SK-N-SH (cell line): ENCODE data around the gene LTA4H. TPM values are rescaled to one million over a fixed set of nuclear protein-coding genes. Genes with fewer than 3 reads are reported as not detected.

Experiments used
- CTCF ChIA-PET: fragments of 300-600, 350-600 bp; formaldehyde crosslinking; extraction: SDS; loops from one replicate; lab custom pipeline; 2021; lab: Yijun Ruan, JAX
- POLR2A ChIA-PET: fragments of 350-600 bp; sonication (Branson Sonifier 250); formaldehyde crosslinking; extraction: SDS; loops from one replicate; lab custom pipeline; 2020; ENCODE audit warnings: antibody characterized with exemption, inconsistent platforms; lab: Yijun Ruan, JAX
- DNase-seq: peaks from one replicate; pipeline ENCODE4 v3.0.0; 2012
- H2AFZ ChIP-seq: fragments of 200-600 bp; sonication (generic); 2 replicates; pipeline ENCODE4 v1.8.1; 2016; ENCODE audit warnings: antibody characterized with exemption, mild to moderate bottlenecking, low read depth
- H3F3A ChIP-seq: fragments of 200-600 bp; sonication (generic); replicated peaks from 2 replicates; pipeline ENCODE3; 2016; ENCODE audit warnings: antibody characterized with exemption, mild to moderate bottlenecking; ENCODE audit not compliant: insufficient read depth
- H3K27ac ChIP-seq, 2 experiments: fragments of 200-500 bp in 1 of 2; fragments of 200-600 bp in 1 of 2; sonication (Bioruptor generic) in 1 of 2; sonication (generic), shearing (Covaris generic) in 1 of 2; 2 replicates each; pipeline versions ENCODE4 v1.5.1 to v1.6.1; 2014 to 2016; ENCODE audit warnings: low read depth in 2 of 2, inconsistent platforms in 1 of 2, low read length in 1 of 2, mild to moderate bottlenecking in 1 of 2, mixed read lengths in 1 of 2
- H3K27me3 ChIP-seq: fragments of 200-600 bp; sonication (generic), shearing (Covaris generic); 2 replicates; pipeline ENCODE4 v1.6.1; 2016; ENCODE audit warnings: mixed run types; ENCODE audit not compliant: insufficient read depth
- H3K36me3 ChIP-seq, 2 experiments: fragments of 200-500 bp in 1 of 2; fragments of 200-600 bp in 1 of 2; sonication (Bioruptor generic) in 1 of 2; sonication (generic) in 1 of 2; replicated peaks in 1 of 2; 2 replicates each; pipeline versions ENCODE3 to v1.5.1; 2014 to 2016; ENCODE audit warnings: low read length in 1 of 2, mild to moderate bottlenecking in 1 of 2; ENCODE audit not compliant: insufficient read depth in 2 of 2, control insufficient read depth in 1 of 2
- H3K4me1 ChIP-seq, 2 experiments: fragments of 200-500 bp in 1 of 2; fragments of 200-600 bp in 1 of 2; sonication (Bioruptor generic) in 1 of 2; sonication (generic), shearing (Covaris generic) in 1 of 2; 2 replicates each; pipeline versions ENCODE4 v1.5.1 to v1.6.1; 2014 to 2016; ENCODE audit warnings: low read depth in 1 of 2, low read length in 1 of 2, mixed run types in 1 of 2; ENCODE audit not compliant: insufficient read depth in 2 of 2, control insufficient read depth in 1 of 2
- H3K4me2 ChIP-seq: fragments of 200-600 bp; sonication (generic), shearing (Covaris generic); 2 replicates; pipeline ENCODE4 v1.6.1; 2017; ENCODE audit warnings: mixed run types
- H3K4me3 ChIP-seq, 2 experiments: fragments of 200-500 bp in 1 of 2; fragments of 200-600 bp in 1 of 2; sonication (Bioruptor generic) in 1 of 2; sonication (generic), shearing (Covaris generic) in 1 of 2; 2 replicates each; pipeline versions ENCODE4 v1.5.1 to v1.8.1; 2014 to 2016; ENCODE audit warnings: low read depth in 2 of 2, inconsistent platforms in 1 of 2, low read length in 1 of 2, mild to moderate bottlenecking in 1 of 2, mixed read lengths in 1 of 2, moderate library complexity in 1 of 2
- H3K79me2 ChIP-seq: fragments of 200-600 bp; sonication (generic); 2 replicates; pipeline ENCODE4 v1.8.1; 2017; ENCODE audit warnings: mild to moderate bottlenecking; ENCODE audit not compliant: insufficient read depth
- H3K9ac ChIP-seq: fragments of 200-600 bp; sonication (generic); 2 replicates; pipeline ENCODE4 v1.6.1; 2017; ENCODE audit warnings: mixed run types
- H3K9me2 ChIP-seq: fragments of 200-600 bp; sonication (generic); 2 replicates; pipeline ENCODE4 v1.6.1; 2017; ENCODE audit warnings: mixed run types
- H3K9me3 ChIP-seq: fragments of 200-600 bp; sonication (generic); 2 replicates; pipeline ENCODE4 v1.6.1; 2017; ENCODE audit warnings: mixed run types, mild to moderate bottlenecking, moderate library complexity
- H4K20me1 ChIP-seq: fragments of 200-600 bp; sonication (generic); 2 replicates; pipeline ENCODE4 v1.6.1; 2017; ENCODE audit warnings: mild to moderate bottlenecking, mixed run types; ENCODE audit not compliant: insufficient read depth
- CHD2 ChIP-seq: fragments of 150-350 bp; IDR thresholded peaks from 2 replicates; pipeline ENCODE4 v1.6.1; 2018; ENCODE audit warnings: low read length; ENCODE audit not compliant: partially characterized antibody
- CTCF ChIP-seq: fragments of 200-600 bp; sonication (generic); IDR thresholded peaks from 2 replicates; pipeline ENCODE4 v1.6.1; 2017; ENCODE audit warnings: antibody characterized with exemption, mild to moderate bottlenecking, moderate library complexity
- ELF1 ChIP-seq: IDR thresholded peaks from 2 replicates; pipeline ENCODE4 v1.4.0; 2012
- EP300 ChIP-seq, 2 experiments: IDR thresholded peaks; 2 replicates each; pipeline versions ENCODE4 v1.4.0 to v1.6.1; 2012; ENCODE audit warnings: borderline replicate concordance in 1 of 2, low read depth in 1 of 2, low read length in 1 of 2
- MAX ChIP-seq: IDR thresholded peaks from 2 replicates; pipeline ENCODE4 v1.4.0; 2012; ENCODE audit warnings: low read depth
- PBX3 ChIP-seq: IDR thresholded peaks from 2 replicates; pipeline ENCODE4; 2012
- RAD21 ChIP-seq: IDR thresholded peaks from 2 replicates; pipeline ENCODE4 v1.6.1; 2012; ENCODE audit warnings: mild to moderate bottlenecking, low read length
- RFX5 ChIP-seq: IDR thresholded peaks from 2 replicates; pipeline ENCODE4 v1.6.1; 2012; ENCODE audit warnings: mild to moderate bottlenecking, improper control_type of control experiment, low read length
- SMC3 ChIP-seq: IDR thresholded peaks from 2 replicates; pipeline ENCODE4 v1.6.1; 2012; ENCODE audit warnings: low read depth, low read length, improper control_type of control experiment
- USF1 ChIP-seq: IDR thresholded peaks from 2 replicates; pipeline ENCODE4 v1.4.0; 2012; ENCODE audit warnings: low read depth, borderline replicate concordance
- YY1 ChIP-seq: IDR thresholded peaks from 2 replicates; pipeline ENCODE4 v1.4.0; 2012; ENCODE audit warnings: low read depth, mild to moderate bottlenecking
- ZBTB33 ChIP-seq: IDR thresholded peaks from 2 replicates; pipeline ENCODE4 v1.4.0; 2012; ENCODE audit warnings: low read depth, borderline replicate concordance
- polyA plus RNA-seq, 3 experiments: library from polyadenylated mRNA; depleted of rRNA; stranded (reverse); fragments of >200 nt; gene quantifications; 2 replicates each; pipeline ENCODE4 v1.2.3, GENCODE V29; 2012

The LTA4H gene
- polyA plus RNA-seq, 1 of the 3 experiments (the other 2 are of a cell fraction) = 55.9 TPM

- no peak overlapping the region for H3K4me3 ChIP-seq
- H3K79me2 ChIP-seq = no peaks in the 10 kb centered on the region
- no peak for TF ChIP-seq EP300 (IDR thresholded peaks at IDR 0.05; ENCODE audit: borderline replicate concordance in 1 of 2, low read depth in 1 of 2, low read length in 1 of 2)
- TF ChIP-seq ELF1 = no peak
- no peak for TF ChIP-seq PBX3
- no peak for TF ChIP-seq RAD21
- TF ChIP-seq CTCF = no peak
- TF ChIP-seq ZBTB33 = no peak
- TF ChIP-seq CHD2 = no peak
- TF ChIP-seq YY1 = no peak
- TF ChIP-seq SMC3 = no peak
- TF ChIP-seq MAX = no peak
- no peak for TF ChIP-seq USF1
- TF ChIP-seq RFX5 = no peak
- no peak overlapping the region for H3K27ac ChIP-seq
- H3K36me3 ChIP-seq = no peaks in the 10 kb centered on the region
- H2AFZ ChIP-seq = no peak overlapping the region
- H3K4me1 ChIP-seq = no peaks in the 10 kb centered on the region
- ChIA-PET POLR2A (interaction anchor here (1.0 kb wide), 1 partner anchor 9 kb away, joined by 4 read pairs; the partner anchor contains the start of genes AMDHD1 and CCDC38), CTCF (interaction anchor here (1.6 to 6.1 kb wide), 2 partner anchors 33 kb away, joined by 4 to 37 read pairs; no protein-coding TSS in a partner anchor)
- no peaks in the 10 kb centered on the region for H3K9me2 ChIP-seq
- no peaks in the 10 kb centered on the region for H3F3A ChIP-seq
- no peaks in the 10 kb centered on the region for H3K27me3 ChIP-seq
- H3K9ac ChIP-seq = no peak overlapping the region
- H4K20me1 ChIP-seq = no peaks in the 10 kb centered on the region
- DNase-seq = no peak
- H3K9me3 ChIP-seq = no peaks in the 10 kb centered on the region
- H3K4me2 ChIP-seq = no peak overlapping the region
Measured at GRCh38 chr12:95951515-95951914, 83.9 kb downstream of the LTA4H start.

Other genes starting within 250 kb of the LTA4H start
- gene NTN4, start 244.8 kb downstream of the LTA4H start, polyA plus RNA-seq (2012; rRNA removed) = 0.08 and 0.11 TPM in 2 replicates
- 12.8 and 62.5 TPM in 2 replicates for gene SNRPF, start 176.6 kb downstream of the LTA4H start, polyA plus RNA-seq (2012; rRNA removed)
- not detected in 2 replicates for gene CCDC38, start 93.0 kb downstream of the LTA4H start, polyA plus RNA-seq (2012; rRNA removed)
- 0.07 and 0.10 TPM in 2 replicates for gene AMDHD1, start 92.3 kb downstream of the LTA4H start, polyA plus RNA-seq (2012; rRNA removed)
- gene HAL, start 39.2 kb downstream of the LTA4H start, polyA plus RNA-seq (2012; rRNA removed) = 0.08 and 0.10 TPM in 2 replicates
- 33.1 and 33.8 TPM in 2 replicates for gene ELK3, start 158.8 kb upstream of the LTA4H start, polyA plus RNA-seq (2012; rRNA removed)